Measurements from ENCODE around the gene CCDC170.

Gene CCDC170

DNA sequence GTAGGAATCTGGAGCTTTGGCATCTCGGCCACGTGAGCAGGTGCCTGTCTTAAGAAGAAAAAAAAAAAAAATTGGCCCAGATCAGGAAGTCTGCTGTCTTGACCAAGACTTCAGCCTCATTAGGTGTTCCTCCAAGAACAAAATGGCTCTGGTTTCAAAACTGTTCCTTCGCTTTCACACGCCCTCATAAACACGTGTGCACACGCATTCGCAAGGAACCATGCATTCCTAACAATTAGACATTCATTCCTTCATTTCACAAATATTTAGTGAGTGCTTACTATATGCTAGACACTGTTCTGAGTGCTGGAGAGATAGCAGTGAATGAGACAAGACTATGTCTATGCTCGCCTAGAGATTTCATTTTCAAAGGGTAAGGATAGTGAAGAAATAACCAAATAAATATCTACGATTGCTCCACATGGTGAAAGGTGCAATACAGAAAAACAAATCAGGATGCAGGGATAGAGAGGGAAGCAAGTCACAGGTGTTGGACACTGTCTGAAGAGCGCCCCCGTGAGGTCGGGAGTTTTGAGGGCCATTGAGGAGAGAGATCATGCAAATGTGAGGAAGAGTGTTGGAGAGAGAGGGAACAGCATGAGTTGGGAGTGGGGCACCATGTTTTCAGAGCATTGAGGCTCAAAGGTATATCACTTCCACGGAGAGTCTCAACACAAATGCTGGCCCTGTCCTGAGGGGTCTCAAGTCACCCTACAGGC, 53.3 kb downstream of the CCDC170 start:
- no peak for DNase-seq (ENCODE audit: low read depth)

DNA sequence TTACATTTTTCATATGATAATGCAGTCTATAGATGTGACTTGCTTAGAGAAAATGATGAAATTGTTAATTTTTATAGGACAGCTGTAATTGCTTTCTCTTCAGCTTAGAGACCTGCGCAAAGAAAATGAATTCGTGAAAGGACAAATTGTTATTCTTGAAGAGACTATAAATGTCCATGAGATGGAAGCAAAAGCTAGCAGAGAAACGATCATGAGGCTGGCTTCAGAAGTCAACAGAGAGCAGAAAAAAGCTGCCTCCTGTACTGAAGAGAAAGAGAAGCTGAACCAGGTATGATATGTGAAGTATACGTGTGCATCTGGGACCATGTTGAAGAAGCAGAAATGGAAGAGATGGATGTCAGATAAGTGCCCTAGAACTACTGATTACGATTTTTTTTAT, 54.4 kb downstream of the CCDC170 start:
- DNase-seq (ENCODE audit: low read depth), result no peak

DNA sequence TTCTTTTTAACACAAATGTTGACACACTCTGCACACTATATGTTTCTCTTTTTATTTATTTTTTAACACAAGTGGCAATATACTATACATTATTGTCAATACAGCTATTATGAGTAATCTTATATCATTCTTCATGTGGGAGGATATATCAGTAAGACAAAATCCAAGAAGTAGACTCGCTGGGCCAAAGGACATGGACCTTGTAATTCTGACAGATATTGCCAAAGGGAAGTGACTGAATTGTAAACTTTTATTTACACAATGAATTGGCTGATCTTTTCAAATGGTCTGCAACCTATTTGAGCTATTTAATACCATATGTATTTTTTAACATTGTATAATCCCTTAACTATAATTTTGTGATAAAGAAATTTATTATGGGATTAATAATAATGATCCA, 56.0 kb downstream of the CCDC170 start:
- no peak for DNase-seq (ENCODE audit: low read depth)

DNA sequence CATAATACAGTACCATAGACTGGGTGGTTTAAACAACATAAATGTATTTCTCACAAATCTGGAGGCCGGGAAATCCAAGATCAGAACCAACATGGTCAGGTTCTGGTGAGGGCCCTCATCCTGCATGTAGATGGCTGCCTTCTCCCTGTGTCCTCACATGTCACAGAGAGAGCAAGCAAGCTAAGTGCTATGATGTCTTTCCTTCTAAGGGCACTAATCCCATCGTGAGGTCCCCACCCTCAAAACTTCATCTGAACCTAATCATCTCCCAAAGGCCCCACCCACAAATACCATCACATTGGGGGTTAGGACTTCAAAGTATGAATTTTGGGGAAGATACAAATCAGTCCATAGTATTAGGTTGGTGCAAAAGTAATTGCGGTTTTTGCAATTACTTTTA, 56.8 kb downstream of the CCDC170 start:
- no peak for DNase-seq (ENCODE audit: low read depth)

DNA sequence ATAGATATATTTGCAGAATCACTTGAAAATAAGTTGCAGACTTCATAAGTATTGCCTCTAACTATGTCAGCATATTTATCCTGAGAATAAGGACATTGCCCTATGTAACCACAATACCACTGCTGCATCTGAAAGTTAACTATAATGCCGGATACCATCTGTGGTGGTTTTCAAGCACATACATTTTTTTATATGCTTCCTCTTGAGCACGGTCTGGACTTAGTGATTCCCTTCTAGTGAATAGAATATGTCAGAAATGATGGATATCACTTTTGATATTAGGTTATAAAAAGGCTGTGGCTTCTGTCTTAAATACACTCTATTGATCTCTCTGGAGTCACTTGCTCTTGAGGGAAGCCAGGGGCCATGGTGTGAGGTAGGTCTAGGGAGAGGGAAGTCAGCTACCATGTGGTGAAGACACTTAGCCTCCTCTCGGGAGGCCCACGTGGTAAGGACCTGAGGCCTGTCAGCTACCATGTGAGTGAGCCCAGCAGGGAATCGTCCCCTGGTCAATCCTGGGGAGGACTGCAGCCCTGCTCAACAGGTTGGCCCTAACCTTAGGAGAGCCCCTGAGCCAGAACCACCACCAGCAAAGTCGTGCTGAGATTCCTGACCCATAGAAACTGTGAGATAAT, 57.5 kb downstream of the CCDC170 start:
- no peak for DNase-seq (ENCODE audit: low read depth)

DNA sequence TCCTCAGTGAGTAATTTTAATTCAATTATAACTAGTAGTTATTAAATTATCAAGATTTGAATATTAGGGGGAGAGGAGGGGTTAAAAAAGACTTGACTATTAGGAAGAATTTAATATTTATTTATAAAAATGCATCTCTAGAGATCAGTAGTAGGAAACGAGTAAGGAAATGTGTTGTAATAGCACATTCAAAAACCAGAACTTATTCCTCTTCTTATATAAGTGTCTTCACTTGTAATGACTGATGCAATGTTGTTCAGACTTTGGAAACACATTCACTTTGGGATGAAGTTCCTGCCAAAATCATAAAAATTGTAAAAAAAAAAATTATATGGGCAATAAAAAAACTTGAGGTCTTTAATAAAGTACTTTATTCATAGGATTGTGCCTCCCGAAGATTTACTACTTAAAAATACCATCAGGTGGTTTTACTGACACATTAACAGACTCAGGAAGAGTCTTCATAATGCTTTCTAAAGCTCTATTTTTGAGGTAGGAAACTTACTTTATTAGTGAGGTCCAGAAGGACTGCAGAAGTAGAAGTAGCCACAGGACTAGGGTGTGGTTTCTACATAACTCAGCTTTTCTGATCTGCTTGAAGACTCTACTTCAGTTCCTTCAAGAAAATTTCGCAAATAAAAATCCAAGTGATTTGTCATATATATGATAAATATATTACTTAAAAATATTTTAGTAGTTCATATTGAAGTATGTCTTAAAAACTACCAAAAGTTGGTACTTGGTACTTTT, 59.8 kb downstream of the CCDC170 start:
- DNase-seq (ENCODE audit: low read depth), result no peak

DNA sequence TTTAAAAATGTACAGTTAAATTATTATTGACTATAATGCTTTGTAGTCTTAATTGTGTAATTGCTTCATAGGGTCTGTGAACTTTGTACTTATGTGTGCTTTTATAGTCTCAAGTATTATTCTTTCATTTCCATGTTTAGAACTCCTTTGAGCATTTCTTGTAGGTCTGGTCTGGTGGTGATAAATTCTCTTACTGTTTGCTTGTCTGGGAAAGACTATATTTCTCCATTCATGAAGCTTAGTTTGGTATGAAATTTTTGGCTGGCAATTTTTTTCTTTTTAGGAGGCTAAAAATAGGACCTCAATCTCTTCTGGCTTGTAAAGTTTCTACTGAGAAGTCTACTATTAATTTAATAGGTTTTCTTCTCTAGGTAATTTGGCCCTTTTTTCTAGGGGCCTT, 67.4 kb downstream of the CCDC170 start:
- DNase-seq (ENCODE audit: low read depth), result no peak

DNA sequence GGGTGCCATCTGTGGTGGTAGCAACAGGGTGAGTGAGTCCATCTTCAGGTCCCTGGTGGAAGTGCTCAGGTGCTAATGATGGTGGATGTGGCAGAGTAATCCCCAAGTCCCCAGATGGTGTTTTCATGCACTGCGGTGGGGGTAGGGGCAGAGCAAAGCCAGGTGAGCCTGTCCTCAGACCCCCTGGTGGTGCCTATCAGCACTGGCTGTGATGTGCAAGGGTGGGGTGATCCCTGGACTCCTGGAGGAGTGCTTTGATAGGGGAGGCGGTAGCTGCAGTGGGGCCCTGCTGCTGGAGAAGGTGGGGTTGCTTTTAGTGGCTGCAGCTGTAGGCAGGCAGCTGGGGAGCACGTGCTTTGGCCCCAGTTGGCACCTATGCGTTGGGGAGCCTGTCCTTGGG, 70.8 kb downstream of the CCDC170 start:
- DNase-seq (ENCODE audit: low read depth), result no peak

DNA sequence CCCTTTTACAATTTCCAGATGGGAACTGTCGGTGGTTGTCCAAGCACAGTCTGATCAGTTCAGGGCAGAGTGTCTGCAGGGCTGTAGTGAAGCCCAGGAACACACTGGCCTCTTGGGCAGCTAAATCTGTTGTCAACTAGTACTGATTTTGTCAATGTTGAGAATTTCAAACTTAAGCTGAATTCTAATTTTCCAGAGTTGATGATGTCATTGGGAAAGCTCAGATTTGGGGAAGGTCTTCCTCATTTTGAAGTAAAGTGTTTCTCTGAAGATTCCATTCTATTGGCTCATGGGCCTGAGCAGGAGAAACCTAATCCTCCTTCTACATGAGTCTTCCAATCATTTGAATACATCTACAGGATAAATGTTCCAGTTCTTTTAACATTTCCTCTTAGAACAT, 72.1 kb downstream of the CCDC170 start:
- DNase-seq (ENCODE audit: low read depth), result no peak

DNA sequence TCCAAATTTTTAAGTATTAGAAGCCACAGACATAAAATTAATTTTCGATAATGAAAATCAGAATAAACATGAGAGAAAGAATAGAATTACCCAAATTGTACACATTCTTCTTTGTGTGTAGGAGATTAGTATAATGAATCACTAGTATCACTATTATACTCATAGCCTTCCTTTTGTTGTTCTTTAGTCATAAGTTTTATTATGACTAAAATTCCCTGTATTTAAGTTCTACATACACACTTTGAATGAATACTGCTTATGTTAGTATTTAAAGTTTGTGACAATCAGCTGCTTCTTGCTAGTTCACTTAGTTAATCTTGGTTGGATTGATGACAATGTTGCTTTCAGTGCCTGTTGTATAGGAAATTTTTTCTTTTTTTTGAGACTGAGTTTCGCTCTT, 72.7 kb downstream of the CCDC170 start:
- DNase-seq (ENCODE audit: low read depth), result no peak

DNA sequence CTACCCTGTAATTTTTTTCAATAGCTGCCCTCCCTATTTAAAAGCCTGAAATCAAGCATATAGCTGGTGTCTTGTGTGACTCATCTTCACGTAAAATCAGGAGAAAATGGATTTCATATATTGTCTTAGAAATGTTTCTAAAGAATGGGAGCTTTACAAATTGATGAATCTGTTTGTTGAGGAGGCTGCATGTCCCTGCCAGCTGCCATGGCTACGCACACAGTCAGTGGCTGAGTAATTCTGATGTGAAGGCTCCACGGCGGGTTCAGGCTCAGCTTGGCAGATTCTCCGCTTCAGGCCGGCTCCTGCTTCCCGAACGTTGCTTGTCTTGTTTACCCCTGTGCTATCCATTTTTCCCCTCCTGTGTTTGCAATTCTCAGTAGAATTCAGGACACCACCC, 82.8 kb downstream of the CCDC170 start:
- no peak for DNase-seq (ENCODE audit: low read depth)

DNA sequence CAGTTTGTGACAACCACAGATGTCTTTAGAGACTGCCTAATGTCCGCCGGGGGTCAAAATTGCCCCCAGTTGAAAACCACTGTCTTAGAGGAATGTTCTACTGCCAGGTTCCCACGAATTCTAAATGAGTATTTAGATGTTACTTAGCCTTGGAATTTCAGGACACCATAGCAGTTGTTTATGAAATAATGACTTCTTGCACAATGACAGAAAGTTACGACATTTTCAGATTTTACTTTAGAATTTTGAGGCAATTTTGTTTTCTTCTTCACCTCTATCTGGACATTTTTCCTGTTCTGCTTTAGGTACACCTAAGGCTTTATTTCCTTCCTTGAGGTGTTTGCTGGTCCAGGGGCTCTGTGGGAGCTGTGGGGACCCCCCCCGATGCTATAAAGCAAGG, 83.4 kb downstream of the CCDC170 start:
- DNase-seq (ENCODE audit: low read depth), result no peak

DNA sequence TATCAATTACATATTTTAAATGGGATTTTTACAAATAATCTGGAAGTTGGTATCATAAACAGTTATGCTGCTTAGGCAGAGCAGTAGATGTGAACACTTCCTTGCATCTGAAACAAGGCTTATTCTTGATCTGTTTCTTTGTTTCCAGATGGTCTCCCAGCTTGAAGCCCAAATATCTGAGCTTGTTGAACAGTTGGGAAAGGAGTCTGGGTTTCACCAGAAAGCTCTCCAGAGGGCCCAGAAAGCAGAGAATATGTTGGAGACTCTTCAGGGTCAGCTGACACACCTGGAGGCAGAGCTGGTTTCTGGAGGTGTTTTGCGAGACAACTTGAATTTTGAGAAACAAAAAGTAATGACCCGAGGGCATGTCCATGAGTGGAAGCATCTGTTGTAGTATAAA, 91.9 kb downstream of the CCDC170 start:
- DNase-seq (ENCODE audit: low read depth), result no peak

DNA sequence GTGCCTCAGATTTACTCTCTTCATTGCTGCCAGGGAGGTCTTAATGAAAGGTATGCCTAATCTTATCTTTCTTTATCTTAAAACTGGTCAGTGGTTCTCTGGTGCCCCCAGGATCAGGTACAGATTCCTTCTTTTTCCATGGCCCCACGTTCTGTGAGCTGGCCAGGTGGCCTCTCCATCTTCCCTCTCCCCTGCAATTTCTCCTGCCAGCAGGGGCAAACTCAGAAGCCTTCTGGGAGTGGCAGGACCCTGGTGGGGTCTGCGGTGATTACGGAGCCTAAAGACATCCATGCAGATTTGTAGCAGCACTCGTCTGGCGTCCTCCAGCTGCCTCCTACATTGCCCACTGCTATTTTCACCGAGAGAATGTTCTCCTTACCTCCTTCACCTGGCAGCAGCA, 95.8 kb downstream of the CCDC170 start:
- DNase-seq (ENCODE audit: low read depth), result no peak

DNA sequence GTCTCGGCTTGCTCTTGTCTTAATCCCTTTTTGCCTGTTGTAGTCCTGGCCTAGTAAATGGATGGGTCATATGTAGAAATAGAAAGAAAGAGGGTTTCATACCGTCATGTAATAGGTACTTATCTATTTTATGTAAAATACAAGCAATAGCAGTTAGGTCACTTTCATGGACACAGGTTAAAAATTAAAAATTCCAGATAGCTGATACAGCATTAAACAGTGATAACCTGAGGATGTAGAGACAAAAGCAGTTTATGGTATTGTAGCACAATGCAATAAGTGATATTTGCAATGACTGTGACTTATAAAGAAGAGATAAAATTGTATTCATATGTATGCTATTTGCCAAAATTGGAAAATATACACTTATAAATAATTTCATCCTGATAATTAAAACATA, 96.9 kb downstream of the CCDC170 start:
- no peak for DNase-seq (ENCODE audit: low read depth)

DNA sequence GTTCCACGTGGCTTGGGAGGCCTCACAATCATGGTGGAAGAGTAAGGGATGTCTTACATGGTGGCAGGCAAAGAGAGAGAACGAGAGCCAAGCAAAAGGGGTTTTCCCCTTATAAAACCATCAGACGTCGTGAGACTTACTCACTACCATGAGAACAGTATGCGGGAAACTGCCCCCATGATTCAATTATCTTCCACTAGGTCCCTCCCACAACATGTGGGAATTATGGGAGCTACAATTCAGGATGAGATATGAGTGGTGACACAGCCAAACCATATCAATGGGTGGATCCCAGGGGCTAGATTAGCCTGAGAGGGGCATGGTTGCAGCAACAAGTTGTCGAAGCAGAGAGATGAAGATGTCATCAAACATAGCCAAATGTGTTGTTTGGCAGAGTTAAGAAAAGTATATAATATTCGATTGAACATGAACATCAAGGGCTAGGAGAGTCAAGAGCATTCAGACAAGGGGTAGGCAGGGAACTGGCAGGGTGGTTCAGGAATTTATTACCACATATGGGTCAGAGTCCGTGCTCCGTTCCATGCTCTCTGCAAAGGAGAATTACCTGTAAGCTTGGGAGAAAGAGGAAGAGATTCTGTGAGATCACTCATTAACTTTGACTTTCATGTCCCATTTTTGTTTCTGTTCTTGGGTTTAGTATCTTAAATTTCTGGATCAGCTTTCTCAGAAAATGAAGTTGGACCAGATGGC, 98.8 kb downstream of the CCDC170 start:
- DNase-seq (ENCODE audit: low read depth), result no peak

DNA sequence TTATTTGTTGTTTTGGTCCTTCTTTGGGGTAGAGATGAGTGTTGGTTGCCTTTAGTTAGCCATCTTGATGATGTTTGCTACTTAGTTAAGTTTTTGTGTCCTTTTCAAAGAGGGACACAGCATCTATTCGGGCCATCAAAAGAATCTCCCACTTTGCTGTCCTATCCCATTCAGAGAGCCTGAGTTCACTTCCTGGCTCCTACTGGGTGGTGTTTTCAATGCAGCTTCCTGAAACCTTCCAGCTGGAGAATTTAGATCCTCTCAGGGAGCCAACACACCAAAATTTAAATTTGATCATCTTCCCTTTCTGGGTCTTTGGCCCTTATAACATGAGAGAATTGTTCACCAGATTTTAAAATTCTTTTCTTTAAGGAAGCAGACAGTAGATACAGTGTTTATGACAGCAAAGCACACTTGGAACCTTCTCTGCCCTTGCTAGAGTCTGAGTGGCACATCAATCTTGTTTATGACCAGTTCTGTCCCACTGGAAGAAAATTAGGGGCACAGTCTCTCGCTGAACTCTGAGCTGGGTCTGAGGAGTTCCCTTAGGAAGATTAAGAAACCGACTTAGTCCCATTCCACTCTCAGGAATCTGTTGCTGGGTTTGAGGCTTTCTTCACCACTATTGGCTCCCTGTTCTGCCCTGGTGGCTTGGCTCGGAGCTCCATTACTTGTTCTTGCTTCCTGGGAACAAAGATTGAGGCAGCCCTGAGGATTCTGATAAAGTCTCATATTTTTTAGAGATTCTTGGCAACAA, 115.5 kb downstream of the CCDC170 start:
- DNase-seq (ENCODE audit: low read depth), result no peak

DNA sequence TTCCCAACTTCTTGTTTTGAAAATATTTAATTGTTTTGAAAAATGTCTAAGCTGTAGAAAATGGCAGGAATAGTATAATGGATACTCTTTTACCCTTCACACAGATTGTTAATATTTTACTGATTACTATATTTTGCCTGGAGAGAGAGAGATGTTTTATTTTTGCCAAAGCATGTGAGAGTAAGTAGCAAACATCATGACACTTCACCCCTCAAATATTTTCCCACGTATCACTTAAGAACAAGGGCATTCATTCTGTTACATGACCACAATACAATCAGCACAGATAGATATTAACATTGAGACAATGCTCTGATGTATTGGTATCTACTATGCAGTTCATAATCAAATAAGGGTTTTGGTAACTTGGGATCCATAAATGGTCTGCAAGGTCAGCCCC, 116.5 kb downstream of the CCDC170 start:
- DNase-seq (ENCODE audit: low read depth), result no peak

DNA sequence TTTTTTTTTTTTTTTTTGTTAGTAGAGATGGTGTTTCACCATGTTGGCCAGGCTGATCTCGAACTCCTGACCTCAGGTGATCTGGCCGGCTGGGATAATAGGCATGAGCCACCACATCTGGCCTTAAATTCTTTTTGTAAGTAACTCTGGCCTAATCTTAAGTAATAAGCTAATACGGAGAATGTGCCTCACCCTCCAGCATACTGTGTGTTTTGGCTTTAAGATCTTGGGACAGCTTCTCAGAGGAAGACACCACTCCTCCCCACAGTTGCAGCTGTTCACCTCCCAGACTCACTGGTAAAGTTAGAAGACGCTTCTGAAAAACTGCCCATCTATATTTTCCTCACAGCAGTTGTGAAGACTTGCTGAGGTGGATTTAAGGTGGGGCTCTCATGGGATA, 120.8 kb downstream of the CCDC170 start:
- no peak for DNase-seq (ENCODE audit: low read depth)

DNA sequence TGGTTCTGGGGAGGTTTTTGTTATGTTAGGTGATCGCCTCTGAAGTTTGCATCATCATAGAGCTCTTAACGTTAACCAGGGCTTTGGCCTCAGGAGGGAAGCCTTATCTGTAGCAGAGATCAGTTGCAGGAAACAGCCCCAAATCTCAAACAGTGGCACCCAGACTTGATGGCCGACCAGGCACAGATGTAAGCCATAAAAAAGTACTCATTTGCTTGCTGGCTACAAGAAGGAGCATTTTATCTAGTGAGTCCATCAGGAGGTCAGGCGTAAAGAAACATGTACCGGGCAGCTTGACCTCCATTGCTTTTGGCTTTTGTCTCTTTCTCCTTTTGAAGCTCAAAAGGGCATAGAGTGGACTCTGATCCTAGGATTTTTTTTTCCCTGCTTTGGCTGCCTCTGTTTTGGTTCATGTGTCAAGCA, 122.3 kb downstream of the CCDC170 start:
- DNase-seq (ENCODE audit: low read depth), result no peak

DNA sequence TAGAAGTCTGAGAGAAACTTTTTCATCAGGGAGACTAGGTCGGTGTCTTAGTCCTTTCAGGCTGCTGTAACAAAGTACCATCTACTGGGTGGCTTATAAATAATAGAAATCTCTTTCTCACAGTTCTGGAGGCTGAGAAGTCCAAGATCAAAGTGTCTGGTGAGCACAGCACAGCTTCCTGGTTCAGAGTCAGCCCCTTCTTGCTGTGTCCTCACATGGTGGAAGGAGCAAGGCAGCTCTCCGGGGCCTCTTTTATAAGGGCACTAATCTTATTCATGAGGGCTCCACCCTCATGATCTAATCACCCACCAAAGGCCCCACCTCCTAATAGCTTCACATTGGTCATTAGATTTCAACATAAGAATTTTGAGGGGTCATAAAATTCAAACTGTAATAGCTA, 122.8 kb downstream of the CCDC170 start:
- DNase-seq (ENCODE audit: low read depth), result no peak

DNA sequence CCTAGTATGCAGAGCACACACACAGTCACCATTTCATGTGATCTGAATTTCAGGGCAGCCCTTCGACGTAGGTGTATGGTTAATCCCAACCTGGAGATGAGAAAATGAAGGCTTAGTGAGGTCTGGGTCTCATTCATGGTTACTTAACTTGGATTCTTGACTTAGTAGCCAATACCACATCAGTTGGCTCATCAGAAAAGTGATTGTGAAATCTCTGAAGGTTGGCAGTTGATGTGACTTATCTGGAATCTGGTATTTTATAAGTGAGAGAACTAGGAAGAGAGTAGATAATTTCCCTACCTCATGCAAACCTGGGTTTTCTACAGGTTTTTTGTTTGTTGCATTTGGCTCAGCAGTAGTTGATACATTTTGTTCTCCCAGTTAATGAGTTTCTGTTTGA, 123.7 kb downstream of the CCDC170 start:
- DNase-seq (ENCODE audit: low read depth), result no peak
